ENCODE data around the gene LRRC59.

DNA sequence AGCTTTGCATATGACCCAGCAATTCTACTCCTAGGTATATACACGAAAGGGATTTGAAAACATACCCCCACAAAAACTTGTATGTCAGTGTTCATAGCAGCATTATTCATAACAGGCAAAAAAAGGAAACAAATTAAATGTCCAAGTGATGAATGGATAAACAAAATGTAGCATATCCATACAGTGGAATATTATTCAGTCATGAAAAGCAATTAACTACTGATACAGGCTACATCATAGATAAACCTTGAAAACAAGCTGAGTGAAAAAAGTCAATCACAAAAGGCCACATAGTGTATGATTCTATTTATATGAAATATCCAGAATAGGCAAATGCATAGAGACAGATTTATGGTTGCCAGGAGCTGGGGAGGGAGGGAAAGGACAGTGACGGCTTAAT lies 23.6 kb downstream of the LRRC59 start:
- TF ChIP-seq MAX (CRISPR knock-in tag; IDR thresholded peaks at IDR 0.05): no peak
- TF ChIP-seq, protein P1, sequence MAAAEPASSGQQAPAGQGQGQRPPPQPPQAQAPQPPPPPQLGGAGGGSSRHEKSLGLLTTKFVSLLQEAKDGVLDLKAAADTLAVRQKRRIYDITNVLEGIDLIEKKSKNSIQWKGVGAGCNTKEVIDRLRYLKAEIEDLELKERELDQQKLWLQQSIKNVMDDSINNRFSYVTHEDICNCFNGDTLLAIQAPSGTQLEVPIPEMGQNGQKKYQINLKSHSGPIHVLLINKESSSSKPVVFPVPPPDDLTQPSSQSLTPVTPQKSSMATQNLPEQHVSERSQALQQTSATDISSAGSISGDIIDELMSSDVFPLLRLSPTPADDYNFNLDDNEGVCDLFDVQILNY (CRISPR knock-in tag; IDR thresholded peaks at IDR 0.05): no peak
- TF ChIP-seq, protein P2, sequence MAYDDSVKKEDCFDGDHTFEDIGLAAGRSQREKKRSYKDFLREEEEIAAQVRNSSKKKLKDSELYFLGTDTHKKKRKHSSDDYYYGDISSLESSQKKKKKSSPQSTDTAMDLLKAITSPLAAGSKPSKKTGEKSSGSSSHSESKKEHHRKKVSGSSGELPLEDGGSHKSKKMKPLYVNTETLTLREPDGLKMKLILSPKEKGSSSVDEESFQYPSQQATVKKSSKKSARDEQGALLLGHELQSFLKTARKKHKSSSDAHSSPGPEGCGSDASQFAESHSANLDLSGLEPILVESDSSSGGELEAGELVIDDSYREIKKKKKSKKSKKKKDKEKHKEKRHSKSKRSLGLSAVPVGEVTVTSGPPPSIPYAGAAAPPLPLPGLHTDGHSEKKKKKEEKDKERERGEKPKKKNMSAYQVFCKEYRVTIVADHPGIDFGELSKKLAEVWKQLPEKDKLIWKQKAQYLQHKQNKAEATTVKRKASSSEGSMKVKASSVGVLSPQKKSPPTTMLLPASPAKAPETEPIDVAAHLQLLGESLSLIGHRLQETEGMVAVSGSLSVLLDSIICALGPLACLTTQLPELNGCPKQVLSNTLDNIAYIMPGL (CRISPR knock-in tag; IDR thresholded peaks at IDR 0.05): no peak
- TF ChIP-seq, protein P3, sequence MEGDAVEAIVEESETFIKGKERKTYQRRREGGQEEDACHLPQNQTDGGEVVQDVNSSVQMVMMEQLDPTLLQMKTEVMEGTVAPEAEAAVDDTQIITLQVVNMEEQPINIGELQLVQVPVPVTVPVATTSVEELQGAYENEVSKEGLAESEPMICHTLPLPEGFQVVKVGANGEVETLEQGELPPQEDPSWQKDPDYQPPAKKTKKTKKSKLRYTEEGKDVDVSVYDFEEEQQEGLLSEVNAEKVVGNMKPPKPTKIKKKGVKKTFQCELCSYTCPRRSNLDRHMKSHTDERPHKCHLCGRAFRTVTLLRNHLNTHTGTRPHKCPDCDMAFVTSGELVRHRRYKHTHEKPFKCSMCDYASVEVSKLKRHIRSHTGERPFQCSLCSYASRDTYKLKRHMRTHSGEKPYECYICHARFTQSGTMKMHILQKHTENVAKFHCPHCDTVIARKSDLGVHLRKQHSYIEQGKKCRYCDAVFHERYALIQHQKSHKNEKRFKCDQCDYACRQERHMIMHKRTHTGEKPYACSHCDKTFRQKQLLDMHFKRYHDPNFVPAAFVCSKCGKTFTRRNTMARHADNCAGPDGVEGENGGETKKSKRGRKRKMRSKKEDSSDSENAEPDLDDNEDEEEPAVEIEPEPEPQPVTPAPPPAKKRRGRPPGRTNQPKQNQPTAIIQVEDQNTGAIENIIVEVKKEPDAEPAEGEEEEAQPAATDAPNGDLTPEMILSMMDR (IDR thresholded peaks at IDR 0.05): no peak
- TF ChIP-seq RELA (CRISPR knock-in tag; IDR thresholded peaks at IDR 0.05; ENCODE audit: borderline replicate concordance): no peak
